ENCODE data around the gene PRKCB.

The PRKCB gene

GRCh38 chr16:24052329-24053098, 216.7 kb downstream of the PRKCB start:
- DNase-seq = peak; percentile 13

DNA sequence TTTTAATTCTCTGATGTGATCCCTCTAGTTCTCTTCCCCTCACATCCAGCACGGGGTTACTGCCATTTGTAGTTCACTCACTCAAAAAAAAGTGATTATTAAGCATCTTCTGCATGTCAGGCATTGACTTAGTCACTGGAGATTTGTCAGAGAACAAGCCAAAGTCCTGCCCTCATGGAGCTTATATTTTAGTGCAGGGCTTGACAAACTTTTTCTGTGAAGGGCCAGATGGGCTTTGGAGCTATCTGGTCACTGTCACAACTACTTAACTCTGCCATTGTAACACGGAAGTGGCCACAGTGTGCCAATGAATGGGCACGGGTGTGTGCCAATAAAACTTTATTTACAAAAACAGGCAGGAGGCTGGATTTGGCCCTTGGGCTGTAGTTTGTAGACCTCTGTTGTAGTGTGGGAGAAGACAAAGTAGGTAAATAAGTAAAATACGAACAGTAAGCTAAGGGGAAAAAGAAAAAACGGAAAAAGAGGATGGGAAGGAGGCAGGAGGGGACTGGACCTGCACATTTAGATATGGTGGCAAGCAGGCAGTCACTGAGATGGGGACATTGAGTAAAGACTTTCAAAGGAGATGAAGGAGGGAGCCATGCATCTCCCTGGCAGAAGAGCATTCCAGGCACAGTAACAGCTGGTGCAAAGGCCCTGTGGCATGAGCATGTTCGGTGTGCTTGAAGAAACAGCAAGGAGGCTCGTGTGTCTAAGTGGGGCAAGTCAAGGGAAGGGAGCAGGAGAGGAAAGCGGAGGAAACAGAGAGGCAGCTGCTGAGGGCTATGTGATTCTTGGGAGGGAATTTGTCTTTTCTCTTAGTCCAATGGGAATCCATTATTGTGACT, 217.5 kb downstream of the PRKCB start:
- no peak for DNase-seq

GRCh38 chr16:24054741-24055491, 219.1 kb downstream of the PRKCB start:
- DNase-seq = no peak

GRCh38 chr16:24062270-24062817, 226.6 kb downstream of the PRKCB start:
- DNase-seq = no peak

DNA sequence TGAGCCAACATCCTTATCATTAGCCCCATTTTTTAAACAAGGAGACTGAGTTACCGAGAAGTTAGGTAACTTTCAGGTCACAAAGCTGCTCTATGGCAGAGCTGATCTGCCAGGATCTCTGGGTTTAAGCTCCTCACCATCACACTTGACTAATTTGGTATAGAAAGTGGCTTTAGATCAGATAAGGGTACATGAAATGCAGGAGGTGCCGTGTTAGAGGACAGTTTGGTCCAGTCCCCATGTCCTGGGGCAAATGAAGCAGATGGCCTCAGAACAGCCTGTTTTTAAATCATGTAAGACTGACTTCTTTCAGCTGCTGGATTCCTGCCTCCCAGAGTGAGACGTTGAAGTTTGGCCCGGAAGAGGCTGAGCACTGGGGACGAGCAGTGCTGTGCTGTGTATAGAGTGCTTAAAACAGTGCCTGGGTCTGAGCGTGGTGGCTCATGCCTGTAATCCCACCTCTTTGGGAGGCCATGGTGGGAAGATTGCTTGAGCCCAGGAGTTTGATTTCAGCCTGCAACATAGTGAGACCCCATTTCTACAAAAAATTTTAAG, 233.3 kb downstream of the PRKCB start:
- DNase-seq = no peak

DNA sequence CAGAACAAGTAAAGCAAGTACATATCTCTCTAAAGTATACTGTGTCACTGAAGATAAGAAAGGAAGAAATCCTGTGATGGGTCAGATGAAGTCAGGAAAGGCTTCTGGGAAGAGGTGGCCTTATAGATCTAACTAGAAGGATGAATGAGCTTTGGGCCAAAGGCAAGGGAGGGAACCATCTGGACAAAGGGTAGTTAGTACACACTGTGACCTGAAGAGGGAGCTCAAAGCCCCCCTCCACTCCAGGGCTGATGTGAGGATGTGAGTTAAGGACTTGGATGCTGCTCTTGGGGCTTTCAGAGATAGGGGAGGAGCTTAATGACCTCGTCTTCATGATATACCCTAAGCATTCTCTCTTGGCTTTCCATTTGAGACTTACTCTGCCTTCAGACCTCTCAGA, 235.1 kb downstream of the PRKCB start:
- DNase-seq = peak; percentile 86

GRCh38 chr16:24071666-24072360, 236.0 kb downstream of the PRKCB start:
- no peak for DNase-seq

DNA sequence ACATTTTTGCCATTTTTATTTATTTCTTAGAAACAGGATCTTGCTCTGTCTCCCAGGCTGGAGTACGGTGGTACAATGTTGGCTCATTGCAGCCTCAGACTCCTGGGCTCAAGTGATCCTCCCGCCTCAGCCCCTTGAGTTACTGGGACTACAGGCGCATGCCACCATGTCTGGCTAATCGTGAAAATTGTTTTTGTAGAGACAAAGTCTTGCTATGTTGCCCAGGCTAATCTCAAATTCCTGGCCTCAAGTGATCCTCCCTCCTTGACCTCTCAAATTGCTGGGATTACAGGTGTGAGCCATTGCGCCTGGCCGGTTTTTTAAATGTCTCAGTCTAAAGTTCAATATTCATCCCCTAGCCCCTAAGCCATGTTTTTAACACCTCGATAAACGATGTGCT, 237.5 kb downstream of the PRKCB start:
- DNase-seq = no peak

DNA sequence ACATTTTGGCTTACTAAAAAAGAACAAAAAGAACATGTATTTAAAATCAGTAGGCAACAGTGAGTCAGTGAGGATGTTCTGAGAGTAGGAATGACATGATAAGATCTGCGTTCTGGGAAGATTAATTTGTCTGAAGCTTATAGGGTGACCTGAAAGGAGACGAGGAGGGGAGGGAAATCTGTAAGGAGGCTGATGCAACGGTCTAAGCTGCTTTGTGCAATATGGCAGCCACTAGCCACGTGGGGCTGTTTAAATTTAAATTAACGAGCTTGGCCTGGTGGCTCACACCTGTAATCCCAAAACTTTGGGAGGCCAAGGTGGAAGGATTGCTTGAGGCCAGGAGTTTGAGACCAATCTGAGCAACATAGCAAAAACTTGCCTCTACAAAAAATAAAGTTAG, 238.8 kb downstream of the PRKCB start:
- DNase-seq = no peak

GRCh38 chr16:24075302-24075701, 239.5 kb downstream of the PRKCB start:
- no peak for DNase-seq

GRCh38 chr16:24075931-24076716, 240.3 kb downstream of the PRKCB start:
- DNase-seq = no peak

GRCh38 chr16:24077292-24077691, 241.5 kb downstream of the PRKCB start:
- no peak for DNase-seq

GRCh38 chr16:24077966-24078365, 242.2 kb downstream of the PRKCB start:
- no peak for DNase-seq

- no peak for DNase-seq
Observed at GRCh38 chr16:24085666-24086065, 249.9 kb downstream of the PRKCB start.

DNA sequence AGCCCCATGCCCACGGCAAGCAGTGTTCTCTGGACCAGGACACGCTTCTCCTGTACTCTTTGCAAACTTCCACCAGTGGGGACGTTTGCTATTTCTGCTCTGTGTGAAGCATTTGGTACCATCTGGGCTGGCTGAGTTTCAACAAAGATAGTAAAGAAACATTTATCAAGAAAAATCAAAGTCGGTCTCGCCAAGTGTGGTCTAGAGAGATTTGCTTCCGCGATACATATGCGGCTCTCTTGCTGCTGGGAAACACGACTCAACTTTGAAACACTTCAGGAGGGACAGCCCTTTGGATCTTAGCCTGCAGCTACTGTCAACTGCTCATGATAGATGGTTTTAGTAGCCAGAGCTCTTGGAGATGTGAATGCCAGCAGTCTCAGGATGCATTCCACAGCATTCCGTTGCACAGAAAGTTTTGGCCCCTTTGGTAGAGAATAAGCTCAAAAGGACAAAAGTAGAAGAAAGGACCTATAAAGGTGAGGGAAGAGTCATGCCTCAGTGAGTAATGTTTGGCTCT, 252.2 kb downstream of the PRKCB start:
- no peak for DNase-seq

DNA sequence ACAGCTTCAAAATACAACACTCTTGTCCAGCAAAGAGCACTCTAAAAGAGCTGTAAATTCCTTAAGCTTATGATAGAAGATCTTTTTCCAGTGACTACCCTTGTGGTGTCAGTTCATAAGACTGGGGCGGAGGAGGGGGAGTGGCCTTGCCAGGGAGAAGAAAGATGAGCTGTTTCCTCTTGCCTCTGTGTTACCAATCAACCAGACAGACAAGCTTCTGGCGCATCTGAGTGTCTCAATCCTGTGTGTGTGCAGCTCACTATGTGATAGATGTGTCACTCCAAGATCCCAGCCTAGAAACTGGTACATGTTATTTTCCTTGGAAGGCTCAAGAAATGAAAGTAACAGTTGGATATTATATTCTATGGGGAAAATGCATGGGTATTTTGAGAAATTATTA, 253.0 kb downstream of the PRKCB start:
- peak; percentile 17 for DNase-seq

GRCh38 chr16:24091125-24091524, 255.3 kb downstream of the PRKCB start:
- no peak for DNase-seq

DNA sequence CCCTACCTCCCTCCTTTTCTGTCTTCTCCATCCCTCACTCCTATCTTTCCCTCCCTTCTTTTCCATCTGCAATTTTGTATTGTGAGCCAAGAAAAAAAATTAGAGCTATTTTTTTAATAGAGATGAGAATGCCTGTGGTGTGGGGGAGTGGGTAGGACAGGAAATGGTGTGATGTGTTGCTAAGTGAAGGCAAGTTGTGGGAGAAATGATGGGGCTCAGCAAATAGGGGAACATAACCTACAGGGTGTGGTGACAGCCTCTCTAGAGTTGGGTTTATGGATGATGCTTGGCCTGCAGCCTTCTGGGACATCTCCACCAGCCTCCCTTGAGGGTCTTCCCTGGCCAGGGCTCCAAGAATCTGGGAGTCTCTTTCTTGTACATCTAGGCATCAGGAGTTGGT, 257.3 kb downstream of the PRKCB start:
- DNase-seq = no peak

GRCh38 chr16:24094660-24095059, 258.9 kb downstream of the PRKCB start:
- no peak for DNase-seq

GRCh38 chr16:24098896-24099295, 263.1 kb downstream of the PRKCB start:
- no peak for DNase-seq

- DNase-seq = no peak
Observed at GRCh38 chr16:24101431-24101830, 265.6 kb downstream of the PRKCB start.

Measured in hematopoietic multipotent progenitor cell treated with erythropoietin and hydrocortisone succinate and interleukin-3 and kit ligand, for 8 days (in vitro differentiated cells).